BJ (cell line): Measurements from ENCODE around the gene PALS2. TPM values are rescaled to one million over a fixed set of nuclear protein-coding genes. Genes with fewer than 3 reads are reported as not detected.

Experiments used
- CTCF ChIA-PET: fragments of 350-600 bp; formaldehyde crosslinking; extraction: SDS; loops from one replicate; lab custom pipeline; 2021; ENCODE audit warnings: antibody characterized with exemption, inconsistent platforms; lab: Yijun Ruan, JAX
- POLR2A ChIA-PET: fragments of 300-600 bp; sonication (Branson Sonifier 250); formaldehyde crosslinking; extraction: SDS; loops from one replicate; lab custom pipeline; 2021; ENCODE audit warnings: antibody characterized with exemption; lab: Charles Lee
- DNase-seq: peaks from one replicate; pipeline ENCODE4 v3.0.0-alpha.2; 2011; ENCODE audit warnings: low read depth
- H3K27me3 ChIP-seq: 2 replicates; pipeline ENCODE4 v1.6.0; 2011; ENCODE audit warnings: low read length; ENCODE audit not compliant: control insufficient read depth, insufficient read depth
- H3K36me3 ChIP-seq: 2 replicates; pipeline ENCODE4 v1.5.1; 2011; ENCODE audit warnings: low read length; ENCODE audit not compliant: control insufficient read depth, insufficient read depth
- H3K4me3 ChIP-seq: 2 replicates; pipeline ENCODE4 v1.5.1; 2011; ENCODE audit warnings: low read depth, mild to moderate bottlenecking, control low read depth, low read length
- CTCF ChIP-seq: IDR thresholded peaks from 2 replicates; pipeline ENCODE4 v1.5.1; 2011; ENCODE audit warnings: low read depth, mild to moderate bottlenecking, control low read depth, inconsistent platforms, low read length, moderate library complexity; ENCODE audit not compliant: insufficient read depth
- polyA minus RNA-seq: library from RNA; depleted of rRNA, polyadenylated mRNA; stranded (reverse); fragments of >200 nt; gene quantifications from 2 replicates; pipeline ENCODE4 v1.2.3, GENCODE V29; 2011; rRNA and poly(A)+ RNA removed
- polyA plus RNA-seq: library from polyadenylated mRNA; depleted of rRNA; stranded (reverse); fragments of >200 nt; gene quantifications from 2 replicates; pipeline ENCODE4 v1.2.3, GENCODE V29; 2011; rRNA removed

Gene PALS2
- polyA plus RNA-seq, result 2.7 and 5.1 TPM in 2 replicates
- polyA minus RNA-seq, result 5.1 and 6.5 TPM in 2 replicates

- ChIA-PET CTCF (interaction anchor here (0.7 to 1.0 kb wide), 4 partner anchors 10 to 160 kb away, joined by 3 read pairs; no protein-coding TSS in a partner anchor), POLR2A (no interaction called here)
- TF ChIP-seq CTCF, result no peak
- peak within 1 kb of the TSS; percentile 57 for H3K4me3 ChIP-seq
- H3K27me3 ChIP-seq, result peaks cover 6% of the 10 kb centered on the region
- DNase-seq, result no peak
- H3K36me3 ChIP-seq, result no peaks in the 10 kb centered on the region
These were observed at the start of gene PALS2 for GRCh38 chr7:24572997-24573553. Gene PALS2, plus strand, starts transcription at chr7:24573452. Its CDS starts 50,216 bp downstream, at chr7:24623668.

- peaks cover 1% of the 10 kb centered on the region; the same call in 1 of the 2 replicates for H3K27me3 ChIP-seq
- no peak for DNase-seq
- H3K36me3 ChIP-seq, result no peaks in the 10 kb centered on the region
- POLR2A ChIA-PET, result no interaction called here
- H3K4me3 ChIP-seq, result no peak overlapping the region
- no peak for TF ChIP-seq CTCF
- CTCF ChIA-PET, result no interaction called here
These were observed 42.0 kb upstream of the PALS2 start for GRCh38 chr7:24531255-24531654.

GRCh38 chr7:24536682-24537081 is 36.6 kb upstream of the PALS2 start:
- Histone ChIP-seq H3K27me3 (peaks cover 1% of the 10 kb centered on the region; the same call in 1 of the 2 replicates), H3K36me3 (no peaks in the 10 kb centered on the region), H3K4me3 (no peak overlapping the region)
- POLR2A ChIA-PET, result no interaction called here
- no peak for DNase-seq
- CTCF ChIA-PET, result no interaction called here
- TF ChIP-seq CTCF, result no peak

- H3K4me3 ChIP-seq, result no peak overlapping the region
- ChIA-PET POLR2A (no interaction called here), CTCF (no interaction called here)
- no peaks in the 10 kb centered on the region for H3K27me3 ChIP-seq
- H3K36me3 ChIP-seq, result no peaks in the 10 kb centered on the region
- no peak for DNase-seq
- no peak for TF ChIP-seq CTCF
These were observed 32.3 kb upstream of the PALS2 start for GRCh38 chr7:24540956-24541355.

GRCh38 chr7:24545215-24545614 is 28.0 kb upstream of the PALS2 start:
- TF ChIP-seq CTCF, result no peak
- POLR2A ChIA-PET, result no interaction called here
- Histone ChIP-seq H3K36me3 (no peaks in the 10 kb centered on the region), H3K4me3 (no peak overlapping the region), H3K27me3 (no peaks in the 10 kb centered on the region)
- DNase-seq, result no peak
- CTCF ChIA-PET, result no interaction called here
